Neural progenitor cell (in vitro differentiated cells): ENCODE results near the gene RBMXL3. TPM values are rescaled to one million over a fixed set of nuclear protein-coding genes. Genes with fewer than 3 reads are reported as not detected.
A peak's percentile ranks its signal among the peaks of the same experiment; 100 is the strongest.

ENCODE experiments used
- DNase-seq: peaks from one replicate; pipeline ENCODE4 v3.0.0-alpha.2; 2016; ENCODE audit warnings: low spot score
- H2AFZ ChIP-seq: fragments of 200-600 bp; sonication (generic); replicated peaks from 2 replicates; pipeline ENCODE4 v1.6.1; 2016; ENCODE audit warnings: antibody characterized with exemption
- H3F3A ChIP-seq: fragments of 200-600 bp; sonication (generic); 2 replicates; pipeline ENCODE4 v1.6.1; 2016; ENCODE audit warnings: antibody characterized with exemption, low read depth
- H3K27ac ChIP-seq: fragments of 200-600 bp; sonication (generic); 2 replicates; pipeline ENCODE4 v1.5.1; 2016; ENCODE audit warnings: mild to moderate bottlenecking
- H3K27me3 ChIP-seq: fragments of 200-600 bp; sonication (generic); 2 replicates; pipeline ENCODE4 v1.6.1; 2016; ENCODE audit warnings: mild to moderate bottlenecking, moderate library complexity
- H3K36me3 ChIP-seq: fragments of 200-600 bp; sonication (generic); 2 replicates; pipeline ENCODE4 v1.5.1; 2016
- H3K4me1 ChIP-seq: fragments of 200-600 bp; sonication (generic); 2 replicates; pipeline ENCODE4 v1.6.1; 2016; ENCODE audit warnings: mixed run types
- H3K4me2 ChIP-seq: fragments of 200-600 bp; sonication (generic); 2 replicates; pipeline ENCODE4 v1.6.1; 2016
- H3K4me3 ChIP-seq: fragments of 200-600 bp; sonication (generic); 2 replicates; pipeline ENCODE4 v1.5.1; 2016
- H3K79me2 ChIP-seq: fragments of 200-600 bp; sonication (generic); 2 replicates; pipeline ENCODE4 v1.6.1; 2016; ENCODE audit warnings: low read depth
- H3K9ac ChIP-seq: fragments of 200-600 bp; sonication (generic); 2 replicates; pipeline ENCODE4 v1.6.1; 2016
- H3K9me3 ChIP-seq: fragments of 200-600 bp; sonication (generic); 2 replicates; pipeline ENCODE4 v1.5.1; 2016; ENCODE audit warnings: low read depth
- H4K20me1 ChIP-seq: fragments of 200-600 bp; sonication (generic); 2 replicates; pipeline ENCODE4 v1.6.1; 2016; ENCODE audit warnings: low read depth
- H3K27ac Mint-ChIP-seq: 3 replicates; pipeline ENCODE4 v1.8.0; 2021; ENCODE audit warnings: mixed read lengths
- H3K27me3 Mint-ChIP-seq: 2 replicates; pipeline ENCODE4 v1.8.0; 2022; ENCODE audit warnings: low read depth, mild to moderate bottlenecking, inconsistent platforms, moderate library complexity, mixed read lengths; ENCODE audit not compliant: insufficient read depth
- H3K36me3 Mint-ChIP-seq: 3 replicates; pipeline ENCODE4 v1.8.0; 2021; ENCODE audit warnings: mixed read lengths
- H3K4me1 Mint-ChIP-seq: 3 replicates; pipeline ENCODE4 v1.8.0; 2021; ENCODE audit warnings: mixed read lengths
- H3K4me3 Mint-ChIP-seq: 3 replicates; pipeline ENCODE4 v1.8.0; 2021; ENCODE audit warnings: mild to moderate bottlenecking, moderate library complexity, mixed read lengths
- H3K9me3 Mint-ChIP-seq: 3 replicates; pipeline ENCODE4 v1.8.0; 2020; ENCODE audit warnings: mixed read lengths
- CTCF ChIP-seq: fragments of 200-600 bp; sonication (generic); IDR thresholded peaks from 2 replicates; pipeline ENCODE4 v1.5.1; 2017; ENCODE audit warnings: antibody characterized with exemption, mild to moderate bottlenecking
- EZH2 ChIP-seq: fragments of 200-600 bp; sonication (generic); IDR thresholded peaks from 2 replicates; pipeline ENCODE4 v1.6.1; 2017; ENCODE audit warnings: antibody characterized with exemption, mild to moderate bottlenecking, moderate library complexity
- EZH2phosphoT487 ChIP-seq: fragments of 200-600 bp; sonication (generic); IDR thresholded peaks from 2 replicates; pipeline ENCODE4 v1.6.1; 2017; ENCODE audit warnings: antibody characterized with exemption
- total RNA-seq: library from RNA; depleted of rRNA; stranded (reverse); fragments of >200 nt; gene quantifications from 2 replicates; pipeline ENCODE4 v1.2.3, GENCODE V29; 2015; ENCODE audit warnings: low replicate concordance

RBMXL3 gene
- total RNA-seq, 1 donor from 2014 or later, result not detected

GRCh38 chrX:115173181-115173580 lies 16.0 kb upstream of the RBMXL3 start:
- Mint-ChIP-seq H3K9me3 (no peaks in the 10 kb centered on the region), H3K4me3 (no peak overlapping the region), H3K27ac (no peak overlapping the region), H3K36me3 (peaks cover 14% of the 10 kb centered on the region), H3K4me1 (no peaks in the 10 kb centered on the region), H3K27me3 (no peaks in the 10 kb centered on the region)
- H3K4me2 ChIP-seq, result no peak overlapping the region
- no peak overlapping the region for H3K4me3 ChIP-seq
- H3K4me1 ChIP-seq, result peaks cover 8% of the 10 kb centered on the region
- TF ChIP-seq EZH2phosphoT487, result no peak
- no peak for TF ChIP-seq CTCF
- no peak for TF ChIP-seq EZH2
- H3K27me3 ChIP-seq, result no peaks in the 10 kb centered on the region
- no peaks in the 10 kb centered on the region for H3K79me2 ChIP-seq
- H4K20me1 ChIP-seq, result no peaks in the 10 kb centered on the region
- H3K9me3 ChIP-seq, result no peaks in the 10 kb centered on the region
- no peaks in the 10 kb centered on the region for H3K36me3 ChIP-seq
- no peak overlapping the region for H3K27ac ChIP-seq
- H3F3A ChIP-seq, result peaks cover 17% of the 10 kb centered on the region
- H2AFZ ChIP-seq, result no peak overlapping the region
- H3K9ac ChIP-seq, result no peak overlapping the region
- DNase-seq, result peak; percentile 47

- H3F3A ChIP-seq, result peaks cover 17% of the 10 kb centered on the region
- Mint-ChIP-seq H3K4me1 (no peaks in the 10 kb centered on the region), H3K4me3 (no peak overlapping the region), H3K27me3 (no peaks in the 10 kb centered on the region), H3K27ac (no peak overlapping the region), H3K36me3 (peaks cover 18% of the 10 kb centered on the region), H3K9me3 (no peaks in the 10 kb centered on the region)
- peaks cover 8% of the 10 kb centered on the region for H3K4me1 ChIP-seq
- no peaks in the 10 kb centered on the region for H3K27me3 ChIP-seq
- no peak overlapping the region for H3K4me3 ChIP-seq
- no peak overlapping the region for H3K9ac ChIP-seq
- no peaks in the 10 kb centered on the region for H3K79me2 ChIP-seq
- no peak overlapping the region for H3K4me2 ChIP-seq
- H2AFZ ChIP-seq, result no peak overlapping the region
- H3K36me3 ChIP-seq, result no peaks in the 10 kb centered on the region
- no peaks in the 10 kb centered on the region for H4K20me1 ChIP-seq
- H3K27ac ChIP-seq, result no peak overlapping the region
- no peaks in the 10 kb centered on the region for H3K9me3 ChIP-seq
- no peak for DNase-seq
- TF ChIP-seq EZH2phosphoT487, result no peak
- no peak for TF ChIP-seq EZH2
- TF ChIP-seq CTCF, result no peak
These were observed 14.7 kb upstream of the RBMXL3 start for GRCh38 chrX:115174548-115174947.

GRCh38 chrX:115177932-115178331 lies 11.3 kb upstream of the RBMXL3 start:
- TF ChIP-seq EZH2phosphoT487 (no peak), EZH2 (no peak), CTCF (no peak)
- no peak overlapping the region for H3K27ac ChIP-seq
- H3K4me2 ChIP-seq, result no peak overlapping the region
- Mint-ChIP-seq H3K27me3 (no peaks in the 10 kb centered on the region), H3K4me1 (no peaks in the 10 kb centered on the region), H3K4me3 (no peak overlapping the region), H3K9me3 (no peaks in the 10 kb centered on the region), H3K36me3 (peaks cover 18% of the 10 kb centered on the region), H3K27ac (no peak overlapping the region)
- H3K4me3 ChIP-seq, result no peak overlapping the region
- no peaks in the 10 kb centered on the region for H3K9me3 ChIP-seq
- no peaks in the 10 kb centered on the region for H3K36me3 ChIP-seq
- H2AFZ ChIP-seq, result no peak overlapping the region
- no peaks in the 10 kb centered on the region for H4K20me1 ChIP-seq
- no peaks in the 10 kb centered on the region for H3K79me2 ChIP-seq
- no peaks in the 10 kb centered on the region for H3K27me3 ChIP-seq
- peaks cover 6% of the 10 kb centered on the region for H3K4me1 ChIP-seq
- no peak for DNase-seq
- H3K9ac ChIP-seq, result no peak overlapping the region
- H3F3A ChIP-seq, result peaks cover 15% of the 10 kb centered on the region
